Muscle of leg (tissue), 11 donors: ENCODE results near the gene PRKCA. TPM values are rescaled to one million over a fixed set of nuclear protein-coding genes. Genes with fewer than 3 reads are reported as not detected.

Experiments
- DNase-seq: peaks from one replicate; pipeline ENCODE4 v3.0.0; 2013
- H3K27ac ChIP-seq: one replicate; pipeline ENCODE4 v1.5.1; 2013; ENCODE audit warnings: mild to moderate bottlenecking, low read length, control low read depth
- H3K27me3 ChIP-seq: one replicate; pipeline ENCODE4 v1.6.1; 2013; ENCODE audit warnings: low read length; ENCODE audit not compliant: control insufficient read depth, insufficient read depth
- H3K36me3 ChIP-seq: one replicate; pipeline ENCODE4 v1.6.1; 2013; ENCODE audit warnings: low read length; ENCODE audit not compliant: control insufficient read depth, insufficient read depth
- H3K4me1 ChIP-seq: one replicate; pipeline ENCODE4 v1.6.1; 2013; ENCODE audit warnings: low read length; ENCODE audit not compliant: control insufficient read depth, insufficient read depth
- H3K4me3 ChIP-seq: one replicate; pipeline ENCODE4 v1.5.1; 2013; ENCODE audit warnings: low read length, control low read depth
- H3K9me3 ChIP-seq: replicated peaks from 2 replicates; pipeline ENCODE4 v1.6.1; 2013; ENCODE audit warnings: low read depth, low read length; ENCODE audit not compliant: control insufficient read depth
- WGBS: methylation state at CpG from one replicate; pipeline ENCODE4 v1.1.5; 2013; ENCODE audit warnings: missing lambda C conversion rate; ENCODE audit not compliant: insufficient coverage; 5-methylcytosine and 5-hydroxymethylcytosine counted together
- polyA plus RNA-seq, 8 donors: library from polyadenylated mRNA; unstranded; fragments of 120-200 nt; gene quantifications; one replicate each; pipeline versions ENCODE4 v1.2.1 to v1.2.3, GENCODE V29; 2013; ENCODE audit warnings: inconsistent platforms in 1 of 8, low replicate concordance in 1 of 8; ENCODE audit not compliant: insufficient read length in 8 of 8, insufficient read depth in 1 of 8
- total RNA-seq: library from RNA; stranded (reverse); fragments of 120-200 nt; gene quantifications from one replicate; pipeline ENCODE4 v1.2.4, GENCODE V29; 2013

PRKCA gene
- total and polyA plus RNA-seq, 9 donors, result 2.3 to 6.5 (median 3.5) TPM

GRCh38 chr17:66764506-66764905 is 462.1 kb downstream of the PRKCA start:
- H3K4me1 ChIP-seq, result no peaks in the 10 kb centered on the region
- no peak overlapping the region for H3K4me3 ChIP-seq
- H3K36me3 ChIP-seq, result no peaks in the 10 kb centered on the region
- no peaks in the 10 kb centered on the region for H3K9me3 ChIP-seq
- no peak for DNase-seq
- WGBS, result 89% methylated on average over 2 of the region's 2 CpGs
- H3K27me3 ChIP-seq, result no peaks in the 10 kb centered on the region
- no peak overlapping the region for H3K27ac ChIP-seq

GRCh38 chr17:66767154-66767933 is 464.9 kb downstream of the PRKCA start:
- H3K36me3 ChIP-seq, result no peaks in the 10 kb centered on the region
- H3K27me3 ChIP-seq, result no peaks in the 10 kb centered on the region
- no peaks in the 10 kb centered on the region for H3K4me1 ChIP-seq
- H3K27ac ChIP-seq, result no peak overlapping the region
- DNase-seq, result no peak
- no CpG with 5 or more reads among the region's 3 CpGs for WGBS
- H3K4me3 ChIP-seq, result no peak overlapping the region
- H3K9me3 ChIP-seq, result no peaks in the 10 kb centered on the region

- no peaks in the 10 kb centered on the region for H3K9me3 ChIP-seq
- H3K27me3 ChIP-seq, result no peaks in the 10 kb centered on the region
- no peaks in the 10 kb centered on the region for H3K4me1 ChIP-seq
- H3K4me3 ChIP-seq, result no peak overlapping the region
- no peak for DNase-seq
- no CpG with 5 or more reads among the region's 1 CpG for WGBS
- no peak overlapping the region for H3K27ac ChIP-seq
- H3K36me3 ChIP-seq, result no peaks in the 10 kb centered on the region
These were observed 467.5 kb downstream of the PRKCA start for GRCh38 chr17:66769911-66770310.

- Histone ChIP-seq H3K4me3 (no peak overlapping the region), H3K36me3 (no peaks in the 10 kb centered on the region), H3K4me1 (no peaks in the 10 kb centered on the region), H3K27ac (no peak overlapping the region), H3K27me3 (no peaks in the 10 kb centered on the region), H3K9me3 (no peaks in the 10 kb centered on the region)
- DNase-seq, result no peak
- 40% methylated on average over 1 of the region's 5 CpGs for WGBS
These were observed 469.9 kb downstream of the PRKCA start for GRCh38 chr17:66772148-66772812.

GRCh38 chr17:66775271-66775670 is 472.9 kb downstream of the PRKCA start:
- Histone ChIP-seq H3K27ac (no peak overlapping the region), H3K27me3 (no peaks in the 10 kb centered on the region), H3K36me3 (no peaks in the 10 kb centered on the region), H3K4me3 (no peak overlapping the region), H3K9me3 (no peaks in the 10 kb centered on the region), H3K4me1 (peaks cover 5% of the 10 kb centered on the region)
- no peak for DNase-seq
- 60% methylated on average over 2 of the region's 6 CpGs for WGBS

GRCh38 chr17:66775881-66776400 is 473.5 kb downstream of the PRKCA start:
- whole genome bisulfite sequencing, result 58% methylated on average over 4 of the region's 7 CpGs
- no peak for DNase-seq
- no peak overlapping the region for H3K4me3 ChIP-seq
- H3K36me3 ChIP-seq, result no peaks in the 10 kb centered on the region
- no peak overlapping the region for H3K27ac ChIP-seq
- peaks cover 5% of the 10 kb centered on the region for H3K4me1 ChIP-seq
- H3K9me3 ChIP-seq, result no peaks in the 10 kb centered on the region
- H3K27me3 ChIP-seq, result no peaks in the 10 kb centered on the region

- WGBS, result 53% methylated on average over 5 of the region's 9 CpGs
- H3K27me3 ChIP-seq, result no peaks in the 10 kb centered on the region
- H3K27ac ChIP-seq, result no peak overlapping the region
- no peaks in the 10 kb centered on the region for H3K36me3 ChIP-seq
- H3K4me3 ChIP-seq, result no peak overlapping the region
- DNase-seq, result no peak
- H3K9me3 ChIP-seq, result no peaks in the 10 kb centered on the region
- peaks cover 5% of the 10 kb centered on the region for H3K4me1 ChIP-seq
These were observed 474.7 kb downstream of the PRKCA start for GRCh38 chr17:66776999-66777688.

GRCh38 chr17:66777689-66778225 is 475.3 kb downstream of the PRKCA start:
- Histone ChIP-seq H3K27ac (no peak overlapping the region), H3K9me3 (no peaks in the 10 kb centered on the region), H3K4me1 (peaks cover 5% of the 10 kb centered on the region), H3K4me3 (no peak overlapping the region), H3K27me3 (no peaks in the 10 kb centered on the region), H3K36me3 (no peaks in the 10 kb centered on the region)
- DNase-seq, result peak; percentile 65
- WGBS, result 26% methylated on average over 7 of the region's 7 CpGs

GRCh38 chr17:66778531-66779236 is 476.3 kb downstream of the PRKCA start:
- H3K9me3 ChIP-seq, result no peaks in the 10 kb centered on the region
- WGBS, result 78% methylated on average over 3 of the region's 11 CpGs
- H3K27ac ChIP-seq, result no peak overlapping the region
- no peaks in the 10 kb centered on the region for H3K27me3 ChIP-seq
- peaks cover 5% of the 10 kb centered on the region for H3K4me1 ChIP-seq
- H3K4me3 ChIP-seq, result no peak overlapping the region
- no peak for DNase-seq
- H3K36me3 ChIP-seq, result no peaks in the 10 kb centered on the region
